Left lung (tissue), 10 donors: Measurements from ENCODE around the gene ANKRD62. TPM values are rescaled to one million over a fixed set of nuclear protein-coding genes. Genes with fewer than 3 reads are reported as not detected.
A peak's percentile ranks its signal among the peaks of the same experiment; 100 is the strongest.

Source experiments
- ATAC-seq: fragments of 200-7000 bp; cut with Tn5 transposase; one replicate; pipeline ENCODE4 v1.9.1; 2020; ENCODE audit warnings: moderate library complexity
- DNase-seq, 4 donors: peaks; one replicate each; pipeline ENCODE4 v3.0.0-alpha.2; 2013 to 2020
- H3K27ac ChIP-seq, 2 donors: fragments of 200-600 bp; sonication (generic) in 1 of 2; one replicate each; pipeline versions ENCODE4 v1.5.0 to v1.8.0; 2020 to 2021
- H3K27me3 ChIP-seq, 2 donors: fragments of 200-600 bp; sonication (generic) in 1 of 2; one replicate each; pipeline versions ENCODE4 v1.5.0 to v1.8.0; 2020 to 2021
- H3K36me3 ChIP-seq, 2 donors: fragments of 200-600 bp; sonication (generic) in 1 of 2; one replicate each; pipeline versions ENCODE4 v1.5.0 to v1.8.0; 2020 to 2021
- H3K4me1 ChIP-seq, 2 donors: fragments of 200-600 bp; one replicate each; pipeline ENCODE4 v1.8.0; 2021
- H3K4me3 ChIP-seq, 2 donors: fragments of 200-600 bp; sonication (generic) in 1 of 2; one replicate each; pipeline versions ENCODE4 v1.5.0 to v1.8.0; 2020 to 2021; ENCODE audit warnings: mild to moderate bottlenecking in 1 of 2
- H3K9me3 ChIP-seq, 2 donors: fragments of 200-600 bp; sonication (generic) in 1 of 2; one replicate each; pipeline versions ENCODE4 v1.5.0 to v1.8.0; 2020 to 2021
- intact Hi-C, 2 donors: fragments of 100-400 bp; cut with DNase I; formaldehyde crosslinking; loops; one replicate each; pipeline versions ENCODE4 v1.11.2 to v1.14.2; 2022
- polyA plus RNA-seq, 6 donors: library from polyadenylated mRNA; unstranded; fragments of 120-200 nt; gene quantifications; one replicate each; pipeline ENCODE4 v1.2.1, GENCODE V29; 2013; ENCODE audit not compliant: insufficient read length in 6 of 6
- total RNA-seq, 2 donors: library from RNA; stranded (reverse); fragmentation: NEBNext Ultra II Directional; extraction: Animal tissue kit (Norgen Biotek cat#: 25700); gene quantifications; one replicate each; pipeline ENCODE4 v1.2.1, GENCODE V29; 2021
- TF ChIP-seq, protein P1 (sequence below), 2 donors: fragments of 200-600 bp; sonication (generic) in 1 of 2; IDR thresholded peaks; one replicate each; pipeline versions ENCODE4 v1.5.0 to v1.8.0; 2021; ENCODE audit warnings: antibody characterized with exemption in 2 of 2
- donor health status: DM: no; HTN: yes; CAD: no.
- donor health status: DM: no; HTN: no; CAD: no.

The ANKRD62 gene
- total and polyA plus RNA-seq, 8 donors: 0.06 to 0.20 (median 0.09) TPM; not detected in 2

DNA sequence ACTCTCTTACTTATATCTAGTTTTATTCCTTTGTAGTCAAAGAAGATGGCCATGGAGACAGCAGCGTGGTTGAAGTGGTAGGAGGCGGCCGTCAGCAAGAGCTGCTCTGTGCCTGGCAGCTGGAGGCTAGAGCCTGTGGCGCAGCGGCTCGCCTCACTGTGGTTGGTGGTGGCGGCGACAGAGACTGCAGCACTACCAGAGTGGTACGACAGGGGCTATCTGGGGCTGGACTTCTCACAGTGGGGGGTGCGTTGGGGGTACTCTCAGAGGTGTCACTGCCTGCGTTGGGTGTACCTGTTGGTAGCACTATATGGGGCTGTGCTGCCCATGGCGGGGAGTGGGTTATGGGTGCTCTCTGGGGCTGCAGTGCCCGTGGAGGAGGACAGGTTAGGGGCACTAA is 8.5 kb upstream of the ANKRD62 start:
- TF ChIP-seq, protein P1, sequence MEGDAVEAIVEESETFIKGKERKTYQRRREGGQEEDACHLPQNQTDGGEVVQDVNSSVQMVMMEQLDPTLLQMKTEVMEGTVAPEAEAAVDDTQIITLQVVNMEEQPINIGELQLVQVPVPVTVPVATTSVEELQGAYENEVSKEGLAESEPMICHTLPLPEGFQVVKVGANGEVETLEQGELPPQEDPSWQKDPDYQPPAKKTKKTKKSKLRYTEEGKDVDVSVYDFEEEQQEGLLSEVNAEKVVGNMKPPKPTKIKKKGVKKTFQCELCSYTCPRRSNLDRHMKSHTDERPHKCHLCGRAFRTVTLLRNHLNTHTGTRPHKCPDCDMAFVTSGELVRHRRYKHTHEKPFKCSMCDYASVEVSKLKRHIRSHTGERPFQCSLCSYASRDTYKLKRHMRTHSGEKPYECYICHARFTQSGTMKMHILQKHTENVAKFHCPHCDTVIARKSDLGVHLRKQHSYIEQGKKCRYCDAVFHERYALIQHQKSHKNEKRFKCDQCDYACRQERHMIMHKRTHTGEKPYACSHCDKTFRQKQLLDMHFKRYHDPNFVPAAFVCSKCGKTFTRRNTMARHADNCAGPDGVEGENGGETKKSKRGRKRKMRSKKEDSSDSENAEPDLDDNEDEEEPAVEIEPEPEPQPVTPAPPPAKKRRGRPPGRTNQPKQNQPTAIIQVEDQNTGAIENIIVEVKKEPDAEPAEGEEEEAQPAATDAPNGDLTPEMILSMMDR (IDR thresholded peaks at IDR 0.05): no peak
- ATAC-seq: no peak
- no peaks in the 10 kb centered on the region for H3K36me3 ChIP-seq

DNA sequence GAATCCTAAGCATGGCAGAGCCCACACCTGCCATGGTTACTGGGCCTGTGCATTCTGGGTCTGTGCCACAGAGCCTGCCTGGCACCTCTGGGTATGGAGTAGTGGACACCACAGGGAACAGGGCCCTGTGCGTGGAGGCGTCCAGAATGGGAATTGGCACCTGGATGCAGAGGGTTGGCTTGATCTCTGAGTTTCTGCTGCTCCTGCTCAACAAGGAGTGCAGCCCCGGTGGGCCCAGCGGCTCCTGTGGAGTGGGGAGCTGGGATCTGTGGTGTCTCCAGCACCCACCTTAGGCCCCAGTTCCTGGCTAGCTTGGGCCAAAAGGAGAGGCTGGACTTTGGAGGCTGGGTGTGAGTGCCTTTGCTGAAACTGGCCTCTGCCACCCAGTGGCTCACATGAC is 7.9 kb upstream of the ANKRD62 start:
- TF ChIP-seq, protein P1 (IDR thresholded peaks at IDR 0.05): no peak
- ATAC-seq (no peak), DNase-seq (no peak)
- H3K4me3 ChIP-seq: no peak overlapping the region
- no peaks in the 10 kb centered on the region for H3K9me3 ChIP-seq
- no peak overlapping the region for H3K27ac ChIP-seq
- H3K4me1 ChIP-seq: no peaks in the 10 kb centered on the region
- intact Hi-C loops: no loop called here
- H3K27me3 ChIP-seq: no peaks in the 10 kb centered on the region
- H3K36me3 ChIP-seq: no peaks in the 10 kb centered on the region

More for the DNA sequence above, 8.5 kb upstream of the ANKRD62 start:
- H3K4me1 ChIP-seq: no peaks in the 10 kb centered on the region
- intact Hi-C loops: no loop called here
- H3K4me3 ChIP-seq: no peak overlapping the region
- H3K9me3 ChIP-seq: no peaks in the 10 kb centered on the region
- H3K27ac ChIP-seq: no peak overlapping the region
- no peaks in the 10 kb centered on the region for H3K27me3 ChIP-seq
- no peak for DNase-seq

DNA sequence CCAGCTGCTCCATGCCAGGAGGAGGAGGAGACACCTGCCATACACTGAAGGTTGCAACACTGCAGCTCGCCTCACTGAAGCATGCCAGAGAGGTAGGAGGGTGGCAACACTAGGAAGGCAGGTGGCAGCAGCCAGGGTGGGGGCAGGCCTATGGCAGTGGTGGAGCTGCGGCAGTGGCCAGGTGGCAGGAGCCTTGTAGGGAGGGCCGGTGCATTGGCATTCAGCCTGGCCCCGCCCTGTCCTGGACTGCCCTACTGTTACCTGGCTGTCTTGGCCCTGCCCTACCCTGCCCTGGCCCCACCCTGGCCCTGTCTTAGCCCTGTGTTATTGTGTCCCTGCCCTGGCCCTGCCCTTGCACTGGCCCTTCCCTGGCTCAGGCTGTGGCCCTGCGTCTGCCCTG is 7.4 kb upstream of the ANKRD62 start:
- Histone ChIP-seq H3K27ac (no peak overlapping the region), H3K27me3 (no peaks in the 10 kb centered on the region), H3K4me3 (no peak overlapping the region), H3K9me3 (no peaks in the 10 kb centered on the region), H3K4me1 (no peaks in the 10 kb centered on the region), H3K36me3 (no peaks in the 10 kb centered on the region)
- TF ChIP-seq, protein P1 (IDR thresholded peaks at IDR 0.05): no peak
- peak; percentile 94 for ATAC-seq
- DNase-seq: peak in 2 of 4 donors; percentile 79 to 82
- intact Hi-C loops: no loop called here

DNA sequence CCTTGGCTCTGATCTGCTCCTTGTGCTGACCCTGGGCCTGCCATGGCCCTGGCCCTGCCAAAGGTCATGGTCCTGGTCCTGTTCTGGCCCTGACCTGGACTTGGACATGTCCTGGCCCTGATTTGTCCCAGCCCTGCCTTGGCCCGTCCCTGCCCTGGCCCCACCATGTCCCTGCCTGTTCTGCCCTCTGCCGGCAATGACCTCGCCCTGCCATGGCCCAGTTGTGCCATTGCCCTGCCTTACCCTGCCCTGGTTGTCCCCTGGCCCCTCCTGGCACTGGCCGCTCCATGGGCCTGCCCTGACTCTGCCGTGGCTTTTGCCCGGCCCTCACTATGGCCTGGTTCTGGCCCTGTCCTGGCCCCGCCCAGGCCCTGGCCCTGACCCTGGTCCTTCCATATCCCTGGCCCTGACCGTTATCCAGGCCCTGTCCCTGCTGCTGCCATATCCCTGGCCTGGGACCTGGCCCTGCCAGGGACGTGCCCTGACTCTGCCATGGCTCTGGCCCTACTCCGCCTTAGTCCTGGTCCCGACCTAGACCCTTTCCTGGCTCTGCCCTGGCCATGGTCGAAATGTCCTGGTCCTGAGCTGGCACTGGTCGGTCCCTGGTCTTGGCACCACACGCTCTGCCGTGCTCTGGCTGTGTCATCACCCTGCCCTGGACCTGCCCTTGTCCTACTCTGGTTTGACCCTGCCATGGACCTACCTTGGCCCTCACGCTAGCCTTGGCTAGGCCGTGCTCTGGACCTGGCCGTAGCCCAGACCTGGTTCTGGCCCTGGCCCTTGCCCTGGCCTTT is 6.8 kb upstream of the ANKRD62 start:
- no peaks in the 10 kb centered on the region for H3K36me3 ChIP-seq
- TF ChIP-seq, protein P1 (IDR thresholded peaks at IDR 0.05): no peak
- no peak overlapping the region for H3K4me3 ChIP-seq
- intact Hi-C loops: no loop called here
- no peaks in the 10 kb centered on the region for H3K4me1 ChIP-seq
- no peak for ATAC-seq
- no peak for DNase-seq
- H3K9me3 ChIP-seq: no peaks in the 10 kb centered on the region
- H3K27me3 ChIP-seq: no peaks in the 10 kb centered on the region
- H3K27ac ChIP-seq: no peak overlapping the region

DNA sequence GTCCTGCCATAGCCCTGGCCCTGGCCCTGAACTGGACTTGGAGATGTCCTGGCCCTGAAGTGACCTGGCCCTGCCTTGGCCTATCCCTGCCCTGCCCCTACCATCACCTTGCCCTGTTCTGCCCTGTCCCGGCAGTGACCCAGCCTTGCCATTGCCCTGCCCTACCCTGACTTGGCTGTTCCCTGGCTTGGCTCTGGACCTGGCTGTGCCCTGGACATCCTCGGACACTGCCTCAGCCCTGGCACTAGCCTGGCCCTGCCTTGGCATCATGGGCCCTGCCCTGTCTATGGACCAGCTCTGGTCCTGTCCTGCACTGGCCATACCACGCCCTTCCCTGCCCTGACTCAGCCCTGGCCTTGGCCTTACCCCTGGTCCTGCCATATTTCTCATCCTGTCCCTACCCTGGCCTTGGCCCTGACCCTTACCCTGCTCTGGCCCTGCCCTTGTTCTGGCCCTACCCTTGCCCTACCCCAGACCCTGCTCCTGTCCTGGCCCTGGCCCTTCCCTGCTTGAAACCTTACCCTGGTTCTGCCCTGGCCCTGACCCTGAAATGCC is 6.1 kb upstream of the ANKRD62 start:
- H3K4me1 ChIP-seq: no peaks in the 10 kb centered on the region
- no peak overlapping the region for H3K4me3 ChIP-seq
- H3K27me3 ChIP-seq: no peaks in the 10 kb centered on the region
- TF ChIP-seq, protein P1 (IDR thresholded peaks at IDR 0.05): no peak
- no peak for ATAC-seq
- H3K9me3 ChIP-seq: no peaks in the 10 kb centered on the region
- H3K27ac ChIP-seq: no peak overlapping the region
- intact Hi-C loops: no loop called here
- no peaks in the 10 kb centered on the region for H3K36me3 ChIP-seq
- DNase-seq: no peak
